ENCODE measurements around the gene DOCK4.

- no peak for TF ChIP-seq POLR2AphosphoS5 (IDR thresholded peaks at IDR 0.05; ENCODE audit: low read depth)
- TF ChIP-seq, protein P1, sequence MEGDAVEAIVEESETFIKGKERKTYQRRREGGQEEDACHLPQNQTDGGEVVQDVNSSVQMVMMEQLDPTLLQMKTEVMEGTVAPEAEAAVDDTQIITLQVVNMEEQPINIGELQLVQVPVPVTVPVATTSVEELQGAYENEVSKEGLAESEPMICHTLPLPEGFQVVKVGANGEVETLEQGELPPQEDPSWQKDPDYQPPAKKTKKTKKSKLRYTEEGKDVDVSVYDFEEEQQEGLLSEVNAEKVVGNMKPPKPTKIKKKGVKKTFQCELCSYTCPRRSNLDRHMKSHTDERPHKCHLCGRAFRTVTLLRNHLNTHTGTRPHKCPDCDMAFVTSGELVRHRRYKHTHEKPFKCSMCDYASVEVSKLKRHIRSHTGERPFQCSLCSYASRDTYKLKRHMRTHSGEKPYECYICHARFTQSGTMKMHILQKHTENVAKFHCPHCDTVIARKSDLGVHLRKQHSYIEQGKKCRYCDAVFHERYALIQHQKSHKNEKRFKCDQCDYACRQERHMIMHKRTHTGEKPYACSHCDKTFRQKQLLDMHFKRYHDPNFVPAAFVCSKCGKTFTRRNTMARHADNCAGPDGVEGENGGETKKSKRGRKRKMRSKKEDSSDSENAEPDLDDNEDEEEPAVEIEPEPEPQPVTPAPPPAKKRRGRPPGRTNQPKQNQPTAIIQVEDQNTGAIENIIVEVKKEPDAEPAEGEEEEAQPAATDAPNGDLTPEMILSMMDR (IDR thresholded peaks at IDR 0.05; ENCODE audit: insufficient read depth, low read length): no peak
- no peak for TF ChIP-seq REST (IDR thresholded peaks at IDR 0.05; ENCODE audit: insufficient replicate concordance, low read depth)
Measured at GRCh38 chr7:111705807-111706206, 500.4 kb downstream of the DOCK4 start.
